ENCODE results near the gene PAQR8. TPM values are rescaled to one million over a fixed set of nuclear protein-coding genes. Genes with fewer than 3 reads are reported as not detected.
A peak's percentile ranks its signal among the peaks of the same experiment; 100 is the strongest.

Gene PAQR8
- total RNA-seq, 4 donors from 2014 or later: 9.1 to 300 (median 210) TPM

GRCh38 chr6:52371656-52372191 lies 9.8 kb downstream of the PAQR8 start:
- Histone ChIP-seq H3K36me3 (peaks cover 0 to 39% (median 0%) of the 10 kb centered on the region in 3 donors), H3K27ac (peak overlapping the region in 1 of 4 donors; percentile 22), H3K9me3 (no peaks in the 10 kb centered on the region), H3K4me3 (no peak overlapping the region), H3K4me1 (peaks cover 0 to 30% (median 7%) of the 10 kb centered on the region in 4 donors), H3K27me3 (no peaks in the 10 kb centered on the region)
- DNase-seq: peak in 1 of 3 donors; percentile 74
- TF ChIP-seq POLR2A (IDR thresholded peaks at IDR 0.05): no peak
- TF ChIP-seq CTCF (IDR thresholded peaks at IDR 0.05): peak in 1 of 6 experiments; percentile 31

DNA sequence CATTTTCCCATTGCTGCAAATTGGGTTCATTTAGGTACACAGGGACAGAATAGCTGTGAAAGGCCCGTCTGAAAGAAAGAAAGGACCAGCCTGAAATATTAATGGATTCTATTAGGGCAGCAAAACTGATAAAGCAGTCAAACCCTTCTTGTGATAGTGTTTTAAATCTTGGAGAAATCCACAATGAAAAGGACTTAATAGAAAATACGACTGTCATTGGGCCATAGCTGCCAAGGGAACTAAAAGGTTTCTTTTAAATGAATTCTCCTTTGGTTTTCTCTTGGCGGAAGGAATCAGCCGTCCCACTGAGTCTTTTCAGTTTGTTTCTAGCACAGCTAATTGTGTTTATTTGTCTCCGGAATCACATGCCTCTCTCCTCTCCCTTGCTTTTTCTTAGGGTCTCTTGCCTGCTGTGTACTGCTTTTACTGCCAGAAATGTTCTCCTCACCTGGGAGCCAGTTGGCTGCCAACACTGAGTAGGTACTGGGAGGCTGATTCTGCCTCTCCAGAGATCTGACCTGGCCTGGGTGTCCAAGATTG lies 11.3 kb downstream of the PAQR8 start:
- peaks cover 0 to 40% (median 11%) of the 10 kb centered on the region in 4 donors for H3K4me1 ChIP-seq
- TF ChIP-seq CTCF (IDR thresholded peaks at IDR 0.05) (no peak), POLR2A (IDR thresholded peaks at IDR 0.05) (no peak)

DNA sequence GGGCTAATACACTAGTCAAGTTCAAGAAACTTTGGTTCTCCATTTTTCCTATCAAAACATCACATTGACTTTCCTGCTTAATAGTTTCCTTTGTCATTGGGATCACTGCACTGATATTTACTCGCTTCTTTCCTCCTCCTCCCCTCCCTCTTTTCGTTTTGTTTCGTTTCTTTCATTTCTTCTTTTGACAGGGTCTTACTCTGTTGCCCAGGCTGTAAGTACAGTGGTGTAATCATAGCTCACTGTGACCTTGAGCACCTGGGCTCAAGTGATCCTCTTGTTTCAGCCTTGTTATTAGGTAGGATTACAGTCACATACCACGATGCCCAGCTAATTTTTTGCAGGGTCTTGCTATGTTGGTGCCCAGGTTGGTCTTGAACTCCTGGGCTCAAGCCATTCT lies 12.3 kb downstream of the PAQR8 start:
- peaks cover 0 to 40% (median 11%) of the 10 kb centered on the region in 4 donors for H3K4me1 ChIP-seq
- H3K9me3 ChIP-seq: no peaks in the 10 kb centered on the region
- H3K27me3 ChIP-seq: no peaks in the 10 kb centered on the region
- no peak overlapping the region for H3K27ac ChIP-seq
- no peak overlapping the region for H3K4me3 ChIP-seq
- H3K36me3 ChIP-seq: peaks cover 0 to 18% (median 0%) of the 10 kb centered on the region in 3 donors
- DNase-seq: no peak
- TF ChIP-seq CTCF (IDR thresholded peaks at IDR 0.05) (no peak), POLR2A (IDR thresholded peaks at IDR 0.05) (no peak)

More for the DNA sequence above, 11.3 kb downstream of the PAQR8 start:
- H3K27ac ChIP-seq: no peak overlapping the region
- no peaks in the 10 kb centered on the region for H3K9me3 ChIP-seq
- H3K36me3 ChIP-seq: peaks cover 0 to 24% (median 0%) of the 10 kb centered on the region in 3 donors
- no peaks in the 10 kb centered on the region for H3K27me3 ChIP-seq
- no peak for DNase-seq
- no peak overlapping the region for H3K4me3 ChIP-seq

GRCh38 chr6:52375780-52376556 lies 14.0 kb downstream of the PAQR8 start:
- Histone ChIP-seq H3K27me3 (no peaks in the 10 kb centered on the region), H3K4me1 (peaks cover 0 to 40% (median 11%) of the 10 kb centered on the region in 4 donors), H3K36me3 (peaks cover 0 to 21% (median 0%) of the 10 kb centered on the region in 3 donors), H3K27ac (peak overlapping the region in 1 of 4 donors; percentile 32), H3K4me3 (no peak overlapping the region), H3K9me3 (no peaks in the 10 kb centered on the region)
- TF ChIP-seq POLR2A (IDR thresholded peaks at IDR 0.05): no peak
- no peak for DNase-seq

DNA sequence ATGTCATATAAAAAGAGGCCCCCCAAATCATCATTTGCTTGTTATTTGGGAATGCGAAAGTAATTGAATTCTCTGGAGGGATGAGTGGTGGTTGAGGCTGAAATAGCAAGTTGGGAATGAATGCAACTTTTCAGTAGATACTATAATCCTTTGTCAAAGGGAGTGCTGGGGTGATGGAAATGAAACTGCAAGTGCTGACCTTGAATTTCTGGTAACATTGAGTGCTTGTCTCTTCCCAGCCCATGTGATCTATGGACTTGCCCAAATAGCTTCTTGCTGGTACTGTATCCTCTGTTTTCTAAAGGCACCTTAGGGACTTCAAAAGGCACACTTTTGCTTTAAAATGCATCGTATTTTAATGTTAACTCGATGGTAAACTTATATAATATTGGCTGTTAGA lies 14.8 kb downstream of the PAQR8 start:
- TF ChIP-seq POLR2A (IDR thresholded peaks at IDR 0.05) (no peak), CTCF (IDR thresholded peaks at IDR 0.05) (no peak)
- no peaks in the 10 kb centered on the region for H3K9me3 ChIP-seq
- H3K27ac ChIP-seq: no peak overlapping the region
- no peaks in the 10 kb centered on the region for H3K27me3 ChIP-seq
- DNase-seq: no peak
- peaks cover 0 to 33% (median 11%) of the 10 kb centered on the region in 4 donors for H3K4me1 ChIP-seq
- H3K4me3 ChIP-seq: no peak overlapping the region
- H3K36me3 ChIP-seq: peaks cover 0 to 26% (median 0%) of the 10 kb centered on the region in 3 donors

All from Peyer's patch (tissue), 4 donors.